ENCODE data around the gene SPECC1L.

Gene SPECC1L

GRCh38 chr22:24392218-24392931, 121.7 kb downstream of the SPECC1L start:
- TF ChIP-seq USF1 (IDR thresholded peaks at IDR 0.05), result no peak

GRCh38 chr22:24393012-24393559, 122.5 kb downstream of the SPECC1L start:
- TF ChIP-seq YY1 (IDR thresholded peaks at IDR 0.05; ENCODE audit: low read depth) (no peak), CEBPB (IDR thresholded peaks at IDR 0.05) (no peak), TEAD4 (IDR thresholded peaks at IDR 0.05) (no peak), CREB1 (IDR thresholded peaks at IDR 0.05; ENCODE audit: low read depth) (no peak), MAX (IDR thresholded peaks at IDR 0.05) (no peak), REST (IDR thresholded peaks at IDR 0.05; ENCODE audit: low read depth) (no peak), NFIC (IDR thresholded peaks at IDR 0.05) (no peak), TCF12 (IDR thresholded peaks at IDR 0.05; ENCODE audit: low read depth) (no peak), ZBTB7A (IDR thresholded peaks at IDR 0.05; ENCODE audit: low read depth) (no peak), TAF1 (IDR thresholded peaks at IDR 0.05; ENCODE audit: low read depth) (no peak), FOXM1 (IDR thresholded peaks at IDR 0.05; ENCODE audit: borderline replicate concordance, low read depth) (no peak), EP300 (IDR thresholded peaks at IDR 0.05; ENCODE audit: borderline replicate concordance) (no peak), RAD21 (IDR thresholded peaks at IDR 0.05; ENCODE audit: low read depth) (no peak), EGR1 (IDR thresholded peaks at IDR 0.05) (no peak)

- TF ChIP-seq EP300 (IDR thresholded peaks at IDR 0.05; ENCODE audit: borderline replicate concordance), result no peak
- TF ChIP-seq FOXM1 (IDR thresholded peaks at IDR 0.05; ENCODE audit: borderline replicate concordance, low read depth), result no peak
- TF ChIP-seq EGR1 (IDR thresholded peaks at IDR 0.05), result no peak
- no peak for TF ChIP-seq RAD21 (IDR thresholded peaks at IDR 0.05; ENCODE audit: low read depth)
- TF ChIP-seq TCF12 (IDR thresholded peaks at IDR 0.05; ENCODE audit: low read depth), result no peak
- no peak for TF ChIP-seq ZBTB7A (IDR thresholded peaks at IDR 0.05; ENCODE audit: low read depth)
- no peak for TF ChIP-seq YY1 (IDR thresholded peaks at IDR 0.05; ENCODE audit: low read depth)
- TF ChIP-seq NFIC (IDR thresholded peaks at IDR 0.05), result no peak
- no peak for TF ChIP-seq CEBPB (IDR thresholded peaks at IDR 0.05)
- no peak for TF ChIP-seq TEAD4 (IDR thresholded peaks at IDR 0.05)
- TF ChIP-seq TAF1 (IDR thresholded peaks at IDR 0.05; ENCODE audit: low read depth), result no peak
- no peak for TF ChIP-seq CREB1 (IDR thresholded peaks at IDR 0.05; ENCODE audit: low read depth)
- no peak for TF ChIP-seq USF1 (IDR thresholded peaks at IDR 0.05)
Observed at GRCh38 chr22:24393848-24394247, 123.2 kb downstream of the SPECC1L start.

- TF ChIP-seq REST (IDR thresholded peaks at IDR 0.05; ENCODE audit: low read depth), result no peak
- no peak for TF ChIP-seq TCF12 (IDR thresholded peaks at IDR 0.05; ENCODE audit: low read depth)
- no peak for TF ChIP-seq FOXM1 (IDR thresholded peaks at IDR 0.05; ENCODE audit: borderline replicate concordance, low read depth)
- no peak for TF ChIP-seq RAD21 (IDR thresholded peaks at IDR 0.05; ENCODE audit: low read depth)
- no peak for TF ChIP-seq EGR1 (IDR thresholded peaks at IDR 0.05)
- no peak for TF ChIP-seq EP300 (IDR thresholded peaks at IDR 0.05; ENCODE audit: borderline replicate concordance)
Observed at GRCh38 chr22:24394254-24394653, 123.6 kb downstream of the SPECC1L start.

GRCh38 chr22:24398409-24398808, 127.8 kb downstream of the SPECC1L start:
- TF ChIP-seq REST (IDR thresholded peaks at IDR 0.05; ENCODE audit: low read depth), result no peak
- no peak for TF ChIP-seq USF1 (IDR thresholded peaks at IDR 0.05)
- TF ChIP-seq RAD21 (IDR thresholded peaks at IDR 0.05; ENCODE audit: low read depth), result no peak
- no peak for TF ChIP-seq YY1 (IDR thresholded peaks at IDR 0.05; ENCODE audit: low read depth)
- TF ChIP-seq CEBPB (IDR thresholded peaks at IDR 0.05), result no peak
- TF ChIP-seq TEAD4 (IDR thresholded peaks at IDR 0.05), result no peak
- TF ChIP-seq ZBTB7A (IDR thresholded peaks at IDR 0.05; ENCODE audit: low read depth), result no peak
- TF ChIP-seq TCF12 (IDR thresholded peaks at IDR 0.05; ENCODE audit: low read depth), result no peak
- TF ChIP-seq NFIC (IDR thresholded peaks at IDR 0.05), result no peak
- no peak for TF ChIP-seq EP300 (IDR thresholded peaks at IDR 0.05; ENCODE audit: borderline replicate concordance)
- no peak for TF ChIP-seq MAX (IDR thresholded peaks at IDR 0.05)
- no peak for TF ChIP-seq FOXM1 (IDR thresholded peaks at IDR 0.05; ENCODE audit: borderline replicate concordance, low read depth)
- TF ChIP-seq TAF1 (IDR thresholded peaks at IDR 0.05; ENCODE audit: low read depth), result no peak
- no peak for TF ChIP-seq CREB1 (IDR thresholded peaks at IDR 0.05; ENCODE audit: low read depth)
